CD4-positive, alpha-beta T cell treated with Interleukin-17A for 1 hour (primary cell): ENCODE results near the gene PPP1R3C.

Source experiments
- DNase-seq: peaks from one replicate; pipeline ENCODE4 v3.0.0-alpha.2; 2020

The PPP1R3C gene

GRCh38 chr10:91629715-91630549 is 2.9 kb downstream of the PPP1R3C start:
- DNase-seq = no peak

- no peak for DNase-seq
Observed at GRCh38 chr10:91628383-91628782, 4.5 kb downstream of the PPP1R3C start.

GRCh38 chr10:91627344-91628102 is 5.3 kb downstream of the PPP1R3C start:
- DNase-seq = no peak

GRCh38 chr10:91626936-91627335 is 5.9 kb downstream of the PPP1R3C start:
- DNase-seq = no peak

- no peak for DNase-seq
Observed at GRCh38 chr10:91624633-91625032, 8.2 kb downstream of the PPP1R3C start.

DNA sequence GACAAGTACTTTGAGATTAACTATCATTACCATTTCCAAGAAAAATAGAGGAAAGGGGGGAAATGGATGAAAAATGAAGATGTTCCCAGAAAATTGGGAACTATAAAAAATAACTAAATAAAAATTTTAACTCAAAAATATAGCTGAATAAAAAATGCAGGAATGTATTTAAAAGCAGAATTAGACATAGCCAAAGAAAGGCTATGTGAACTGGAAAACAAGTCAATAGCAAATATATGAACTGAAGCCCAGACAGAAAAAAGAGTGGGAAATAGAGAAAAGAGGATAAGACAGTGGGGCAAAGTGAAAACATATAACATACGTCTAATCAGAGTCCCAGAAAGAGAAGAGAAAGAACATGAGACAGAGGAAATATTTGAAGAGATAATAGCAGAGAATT is 10.3 kb downstream of the PPP1R3C start:
- DNase-seq = no peak

- DNase-seq = no peak
Observed at GRCh38 chr10:91621483-91622113, 11.3 kb downstream of the PPP1R3C start.

GRCh38 chr10:91617072-91617609 is 15.7 kb downstream of the PPP1R3C start:
- no peak for DNase-seq

GRCh38 chr10:91616137-91616536 is 16.7 kb downstream of the PPP1R3C start:
- no peak for DNase-seq

GRCh38 chr10:91614225-91614624 is 18.6 kb downstream of the PPP1R3C start:
- no peak for DNase-seq

DNA sequence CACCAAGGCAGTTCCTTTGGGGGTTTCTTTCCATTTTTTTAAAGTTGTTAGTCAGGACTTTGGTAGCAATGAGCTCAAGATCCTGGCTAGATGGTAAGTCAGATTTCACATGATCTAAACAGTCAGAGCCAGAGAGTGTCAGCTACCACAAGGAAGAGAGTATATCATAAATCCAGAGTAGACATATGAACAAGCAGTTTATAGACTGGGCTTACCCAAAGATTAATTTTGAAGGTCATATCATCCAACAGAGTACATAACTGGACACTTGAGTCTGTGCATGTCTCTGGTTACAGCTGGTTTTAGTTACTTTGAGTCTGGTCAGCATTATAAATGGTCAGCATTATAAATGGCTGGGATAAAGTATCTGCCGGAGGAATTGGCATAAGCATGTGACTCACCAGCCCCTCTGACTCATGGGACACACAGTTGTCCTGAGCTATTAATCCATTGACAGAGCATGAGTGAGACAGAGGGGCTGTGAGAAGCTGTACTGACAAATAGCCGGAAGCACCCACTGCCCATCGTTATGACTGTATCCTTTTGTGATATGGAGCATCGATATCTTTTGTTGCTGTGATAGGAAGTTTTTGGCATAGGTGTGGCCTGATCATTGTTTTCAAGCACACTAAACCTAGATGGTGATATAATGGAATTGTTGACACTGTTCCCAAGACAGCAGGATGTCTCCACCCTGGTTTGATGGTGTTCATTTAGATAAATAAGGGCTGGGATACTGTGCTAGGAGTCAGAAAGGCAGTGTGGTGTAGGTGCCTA is 19.3 kb downstream of the PPP1R3C start:
- DNase-seq = no peak

DNA sequence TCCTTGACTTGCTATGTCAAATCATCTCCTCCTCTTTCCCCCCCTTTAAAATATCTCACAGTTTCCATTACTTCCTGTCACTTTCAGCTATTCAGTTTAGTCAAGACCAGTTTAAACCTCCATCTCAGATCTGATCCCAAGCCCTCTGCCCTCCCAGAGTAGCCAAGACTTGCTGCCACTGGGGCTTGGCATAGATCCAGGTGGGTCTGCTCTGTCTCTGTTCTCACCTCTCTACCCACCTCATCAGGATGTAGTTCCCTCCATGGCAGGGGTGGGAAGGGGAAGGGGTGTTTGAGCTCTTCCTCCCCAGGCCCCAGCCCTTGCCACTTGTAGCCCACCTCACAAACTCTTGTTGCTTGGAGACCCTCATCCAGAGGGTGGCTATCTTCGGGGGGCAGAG is 22.0 kb downstream of the PPP1R3C start:
- no peak for DNase-seq

- no peak for DNase-seq
Observed at GRCh38 chr10:91610444-91610843, 22.4 kb downstream of the PPP1R3C start.

GRCh38 chr10:91607646-91608403 is 25.0 kb downstream of the PPP1R3C start:
- no peak for DNase-seq

- DNase-seq = no peak
Observed at GRCh38 chr10:91605968-91606367, 26.9 kb downstream of the PPP1R3C start.

DNA sequence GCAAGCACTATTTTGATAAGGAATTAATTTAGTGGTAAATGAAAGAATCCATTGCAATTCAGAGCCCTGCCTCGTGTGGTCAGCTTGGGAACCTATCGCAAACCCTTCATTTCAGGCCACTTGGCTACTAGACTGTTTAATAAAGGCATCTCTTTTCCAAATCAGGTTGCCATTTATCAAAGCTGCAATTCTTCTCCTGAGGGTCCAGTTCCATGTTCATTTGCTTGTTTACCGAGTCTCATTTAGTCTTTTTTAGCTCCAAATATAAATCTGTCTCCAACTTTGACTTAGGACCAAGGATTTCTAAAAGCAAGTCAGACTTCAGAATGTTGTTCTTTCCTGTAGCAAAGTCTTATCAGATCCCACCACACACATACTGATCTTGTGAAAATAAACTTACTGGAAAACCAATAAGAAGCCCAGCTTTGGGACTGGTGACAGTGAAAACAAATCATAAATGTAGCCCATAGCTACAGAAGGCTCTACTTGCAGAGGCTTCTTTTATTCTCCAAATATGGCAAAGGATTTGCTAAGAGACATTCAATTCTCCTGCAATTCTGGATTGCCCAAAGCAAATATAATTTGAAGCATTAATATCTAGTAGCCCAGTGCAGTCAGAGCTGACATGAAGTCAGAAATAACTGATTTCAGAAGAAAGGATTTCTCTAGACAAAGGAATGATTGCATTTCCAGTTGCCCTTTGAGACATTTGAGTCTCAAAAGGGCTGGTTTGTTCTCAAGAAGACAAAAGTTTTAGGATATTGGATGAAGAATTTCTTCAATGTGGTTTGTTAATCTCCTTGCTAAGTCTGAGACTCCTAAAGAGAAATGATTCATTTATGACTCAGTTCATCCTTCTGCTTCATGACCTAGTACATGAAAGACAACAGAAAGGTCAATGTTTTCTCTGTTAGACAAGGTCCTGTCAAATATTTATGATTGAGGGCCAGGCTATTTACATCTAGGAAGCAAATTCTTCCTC is 28.0 kb downstream of the PPP1R3C start:
- no peak for DNase-seq

DNA sequence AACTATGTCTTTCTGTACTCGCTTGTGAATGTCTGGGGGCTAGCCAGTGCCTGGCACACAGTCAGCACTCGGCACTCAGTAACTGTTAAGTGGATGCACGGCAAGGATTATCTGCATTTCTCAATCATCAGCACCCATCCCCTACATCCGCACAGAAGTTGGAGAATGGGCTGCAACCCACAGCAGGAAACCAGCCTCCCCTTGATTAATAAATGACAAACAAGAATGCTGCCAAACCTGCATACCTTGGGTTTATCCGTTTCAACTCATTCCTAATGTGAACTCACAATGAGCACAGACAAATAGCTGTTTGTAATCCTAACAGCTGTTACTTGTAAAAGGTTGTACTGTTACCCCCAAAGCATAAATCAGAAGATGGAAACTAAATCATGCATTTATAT is 28.9 kb downstream of the PPP1R3C start:
- DNase-seq = no peak

- no peak for DNase-seq
Observed at GRCh38 chr10:91602868-91603568, 29.9 kb downstream of the PPP1R3C start.

- no peak for DNase-seq
Observed at GRCh38 chr10:91602449-91602848, 30.4 kb downstream of the PPP1R3C start.

DNA sequence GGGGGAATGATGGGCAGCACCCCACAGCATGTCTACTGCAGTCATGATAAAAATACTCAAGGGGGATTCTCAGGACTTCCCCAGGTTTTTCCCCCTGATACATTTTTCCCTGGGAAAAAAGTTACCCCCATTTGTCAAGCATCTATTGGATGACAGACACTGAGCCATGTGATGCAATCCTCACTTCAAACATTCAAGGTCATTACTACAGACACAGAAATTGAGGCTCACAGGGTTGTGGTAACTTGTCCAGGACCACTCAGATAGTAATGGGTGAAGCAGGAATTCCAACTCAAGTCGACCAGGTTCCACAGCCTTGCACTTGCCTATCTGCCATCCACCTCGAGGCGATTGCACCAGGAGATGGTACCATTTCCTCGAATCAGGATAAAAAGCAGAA is 31.7 kb downstream of the PPP1R3C start:
- no peak for DNase-seq
